Measurements from ENCODE around the gene DPP4. TPM values are rescaled to one million over a fixed set of nuclear protein-coding genes. Genes with fewer than 3 reads are reported as not detected.

DPP4 gene
- total RNA-seq, 1 experiment from 2014 or later: 0.80 TPM

DNA sequence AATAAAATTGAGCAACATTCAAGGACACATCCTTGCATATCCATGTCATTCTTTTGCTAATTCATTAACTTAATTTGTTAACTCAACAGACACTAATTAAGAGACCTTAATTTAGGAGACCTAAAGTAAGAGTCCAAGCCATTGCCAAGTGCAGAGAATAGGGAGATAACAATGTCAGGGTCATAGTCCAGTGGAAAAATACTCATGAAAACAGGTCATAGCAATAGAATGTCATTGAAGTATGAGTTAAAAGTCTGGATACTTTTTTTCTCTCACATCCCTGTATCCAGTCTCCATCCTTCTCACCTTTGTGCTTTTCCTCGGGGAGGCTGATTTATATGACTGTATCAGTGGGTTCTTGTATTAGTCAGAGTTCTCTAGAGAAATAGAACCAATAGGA is 26.6 kb upstream of the DPP4 start:
- BruUV-seq (replicated peaks): no TSS peak
- H3K9me3 ChIP-seq (ENCODE audit: low read depth, low read length, poor library complexity, severe bottlenecking): no peaks in the 10 kb centered on the region
- no peak for DNase-seq (ENCODE audit: low spot score)
- no peak overlapping the region for H3K4me3 ChIP-seq (ENCODE audit: low read depth, low read length, poor library complexity, severe bottlenecking)
- ChIA-PET POLR2A (ENCODE audit: low non-redundant PET) (no interaction called here), CTCF (no interaction called here)
- intact Hi-C loops (cut with micrococcal nuclease; ENCODE audit: unreplicated experiment): no loop called here
- H3K27ac ChIP-seq (ENCODE audit: low read depth, low read length, poor library complexity, severe bottlenecking): no peak overlapping the region
- TF ChIP-seq, protein P1, sequence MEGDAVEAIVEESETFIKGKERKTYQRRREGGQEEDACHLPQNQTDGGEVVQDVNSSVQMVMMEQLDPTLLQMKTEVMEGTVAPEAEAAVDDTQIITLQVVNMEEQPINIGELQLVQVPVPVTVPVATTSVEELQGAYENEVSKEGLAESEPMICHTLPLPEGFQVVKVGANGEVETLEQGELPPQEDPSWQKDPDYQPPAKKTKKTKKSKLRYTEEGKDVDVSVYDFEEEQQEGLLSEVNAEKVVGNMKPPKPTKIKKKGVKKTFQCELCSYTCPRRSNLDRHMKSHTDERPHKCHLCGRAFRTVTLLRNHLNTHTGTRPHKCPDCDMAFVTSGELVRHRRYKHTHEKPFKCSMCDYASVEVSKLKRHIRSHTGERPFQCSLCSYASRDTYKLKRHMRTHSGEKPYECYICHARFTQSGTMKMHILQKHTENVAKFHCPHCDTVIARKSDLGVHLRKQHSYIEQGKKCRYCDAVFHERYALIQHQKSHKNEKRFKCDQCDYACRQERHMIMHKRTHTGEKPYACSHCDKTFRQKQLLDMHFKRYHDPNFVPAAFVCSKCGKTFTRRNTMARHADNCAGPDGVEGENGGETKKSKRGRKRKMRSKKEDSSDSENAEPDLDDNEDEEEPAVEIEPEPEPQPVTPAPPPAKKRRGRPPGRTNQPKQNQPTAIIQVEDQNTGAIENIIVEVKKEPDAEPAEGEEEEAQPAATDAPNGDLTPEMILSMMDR (conservative IDR thresholded peaks at IDR 0.05; ENCODE audit: low read depth, low read length): no peak
- TF ChIP-seq EZH2 (IDR thresholded peaks at IDR 0.05; ENCODE audit: borderline replicate concordance, low read depth, low read length, poor library complexity, severe bottlenecking): no peak
- H3K36me3 ChIP-seq (ENCODE audit: insufficient read depth, low read length, poor library complexity, severe bottlenecking): no peaks in the 10 kb centered on the region
- no peaks in the 10 kb centered on the region for H3K4me1 ChIP-seq (ENCODE audit: insufficient read depth, low read length, poor library complexity, severe bottlenecking)
- no peaks in the 10 kb centered on the region for H3K27me3 ChIP-seq (replicated peaks; ENCODE audit: insufficient read depth, low read depth, low read length, poor library complexity)

DNA sequence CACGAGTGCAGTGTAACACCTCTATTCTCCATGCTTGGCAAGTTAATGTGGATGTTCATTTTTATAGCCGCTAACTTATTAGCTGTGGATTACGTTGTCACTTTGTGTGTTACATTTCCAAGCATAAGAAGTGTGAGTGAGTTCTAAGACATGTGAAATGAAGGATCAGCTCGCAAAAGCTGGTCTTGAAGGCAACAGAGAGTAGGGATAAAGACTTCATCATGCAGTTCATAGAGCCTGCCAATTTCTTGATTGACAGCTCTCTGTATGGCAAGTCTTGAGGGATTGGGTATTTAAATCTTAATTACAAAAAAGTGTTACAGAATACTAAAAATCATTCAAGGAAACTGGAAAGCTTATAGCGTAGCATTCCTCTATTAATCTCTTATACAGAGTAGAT is 25.8 kb upstream of the DPP4 start:
- H3K4me3 ChIP-seq (ENCODE audit: low read depth, low read length, poor library complexity, severe bottlenecking): no peak overlapping the region
- no peak overlapping the region for H3K27ac ChIP-seq (ENCODE audit: low read depth, low read length, poor library complexity, severe bottlenecking)
- no TSS peak for BruUV-seq (replicated peaks)
- H3K27me3 ChIP-seq (replicated peaks; ENCODE audit: insufficient read depth, low read depth, low read length, poor library complexity): no peaks in the 10 kb centered on the region
- intact Hi-C loops (cut with micrococcal nuclease; ENCODE audit: unreplicated experiment): no loop called here
- H3K36me3 ChIP-seq (ENCODE audit: insufficient read depth, low read length, poor library complexity, severe bottlenecking): no peaks in the 10 kb centered on the region
- ChIA-PET CTCF (no interaction called here), POLR2A (ENCODE audit: low non-redundant PET) (no interaction called here)
- no peak for DNase-seq (ENCODE audit: low spot score)
- no peaks in the 10 kb centered on the region for H3K4me1 ChIP-seq (ENCODE audit: insufficient read depth, low read length, poor library complexity, severe bottlenecking)
- H3K9me3 ChIP-seq (ENCODE audit: low read depth, low read length, poor library complexity, severe bottlenecking): no peaks in the 10 kb centered on the region
- TF ChIP-seq, protein P1 (conservative IDR thresholded peaks at IDR 0.05; ENCODE audit: low read depth, low read length): no peak
- no peak for TF ChIP-seq EZH2 (IDR thresholded peaks at IDR 0.05; ENCODE audit: borderline replicate concordance, low read depth, low read length, poor library complexity, severe bottlenecking)

DNA sequence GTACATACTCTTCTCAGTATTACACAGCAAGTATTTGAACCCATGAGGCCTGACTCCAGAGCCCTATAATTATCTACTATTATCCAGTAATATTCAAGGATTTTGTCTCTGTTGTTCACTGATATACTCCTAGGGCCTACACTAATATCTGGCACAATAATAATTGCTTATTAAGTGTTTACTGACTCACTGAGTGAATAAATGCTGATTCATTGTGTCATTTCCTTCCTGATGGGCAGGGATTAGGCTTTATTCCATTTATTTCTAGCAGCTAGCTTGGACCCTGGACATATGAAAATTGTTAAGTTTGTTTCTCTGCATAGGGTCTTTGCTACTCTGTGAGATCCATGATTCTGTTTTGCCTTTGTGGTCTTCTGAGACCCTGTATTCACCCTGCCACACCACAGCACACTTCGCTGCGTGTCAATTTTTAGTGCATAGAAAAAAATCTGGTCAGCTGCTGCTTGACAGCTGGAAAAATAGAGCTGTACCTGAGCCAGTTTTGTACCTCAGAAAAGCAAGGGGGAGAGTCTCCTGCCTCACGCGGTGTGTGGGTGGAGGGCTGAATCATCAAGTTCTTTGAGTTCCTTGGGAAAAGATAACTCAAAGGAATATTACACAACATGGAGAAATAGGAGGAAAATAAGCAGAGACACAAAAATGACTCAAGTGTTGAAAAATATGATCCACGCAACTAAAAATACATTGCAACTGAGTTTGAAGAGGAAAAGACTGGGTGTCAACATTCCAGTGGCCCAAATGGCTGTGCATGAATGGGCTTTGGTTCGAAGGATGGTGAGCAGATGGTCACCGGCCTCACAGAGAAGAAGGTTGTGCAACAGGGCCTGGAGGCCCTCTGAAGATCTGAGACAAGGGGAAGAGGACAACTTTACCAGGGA is 18.9 kb upstream of the DPP4 start:
- intact Hi-C loops (cut with micrococcal nuclease; ENCODE audit: unreplicated experiment): no loop called here
- ChIA-PET CTCF (no interaction called here), POLR2A (ENCODE audit: low non-redundant PET) (no interaction called here)
- TF ChIP-seq, protein P1 (conservative IDR thresholded peaks at IDR 0.05; ENCODE audit: low read depth, low read length): no peak
- no peak for TF ChIP-seq EZH2 (IDR thresholded peaks at IDR 0.05; ENCODE audit: borderline replicate concordance, low read depth, low read length, poor library complexity, severe bottlenecking)
- no peaks in the 10 kb centered on the region for H3K9me3 ChIP-seq (ENCODE audit: low read depth, low read length, poor library complexity, severe bottlenecking)
- no TSS peak for BruUV-seq (replicated peaks)
- H3K4me3 ChIP-seq (ENCODE audit: low read depth, low read length, poor library complexity, severe bottlenecking): no peak overlapping the region
- H3K36me3 ChIP-seq (ENCODE audit: insufficient read depth, low read length, poor library complexity, severe bottlenecking): no peaks in the 10 kb centered on the region
- H3K4me1 ChIP-seq (ENCODE audit: insufficient read depth, low read length, poor library complexity, severe bottlenecking): peaks cover 5% of the 10 kb centered on the region
- H3K27me3 ChIP-seq (replicated peaks; ENCODE audit: insufficient read depth, low read depth, low read length, poor library complexity): no peaks in the 10 kb centered on the region
- no peak overlapping the region for H3K27ac ChIP-seq (ENCODE audit: low read depth, low read length, poor library complexity, severe bottlenecking)
- DNase-seq (ENCODE audit: low spot score): no peak

Measured in A673 (cell line).